ENCODE data around the gene PAWR.
"Not testable (repeated sequence)": the region's sequence is repeated elsewhere in the genome, so short reads cannot be mapped to it uniquely, and the experiment has no call there.

PAWR gene

GRCh38 chr12:79567175-79567563 lies 123.6 kb downstream of the PAWR start:
- TF ChIP-seq ZFX (IDR thresholded peaks at IDR 0.05; ENCODE audit: borderline replicate concordance): no peak
- TF ChIP-seq, protein P1, sequence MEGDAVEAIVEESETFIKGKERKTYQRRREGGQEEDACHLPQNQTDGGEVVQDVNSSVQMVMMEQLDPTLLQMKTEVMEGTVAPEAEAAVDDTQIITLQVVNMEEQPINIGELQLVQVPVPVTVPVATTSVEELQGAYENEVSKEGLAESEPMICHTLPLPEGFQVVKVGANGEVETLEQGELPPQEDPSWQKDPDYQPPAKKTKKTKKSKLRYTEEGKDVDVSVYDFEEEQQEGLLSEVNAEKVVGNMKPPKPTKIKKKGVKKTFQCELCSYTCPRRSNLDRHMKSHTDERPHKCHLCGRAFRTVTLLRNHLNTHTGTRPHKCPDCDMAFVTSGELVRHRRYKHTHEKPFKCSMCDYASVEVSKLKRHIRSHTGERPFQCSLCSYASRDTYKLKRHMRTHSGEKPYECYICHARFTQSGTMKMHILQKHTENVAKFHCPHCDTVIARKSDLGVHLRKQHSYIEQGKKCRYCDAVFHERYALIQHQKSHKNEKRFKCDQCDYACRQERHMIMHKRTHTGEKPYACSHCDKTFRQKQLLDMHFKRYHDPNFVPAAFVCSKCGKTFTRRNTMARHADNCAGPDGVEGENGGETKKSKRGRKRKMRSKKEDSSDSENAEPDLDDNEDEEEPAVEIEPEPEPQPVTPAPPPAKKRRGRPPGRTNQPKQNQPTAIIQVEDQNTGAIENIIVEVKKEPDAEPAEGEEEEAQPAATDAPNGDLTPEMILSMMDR (IDR thresholded peaks at IDR 0.05): no peak
- peak overlapping the region; percentile 80 for H3K27ac ChIP-seq

DNA sequence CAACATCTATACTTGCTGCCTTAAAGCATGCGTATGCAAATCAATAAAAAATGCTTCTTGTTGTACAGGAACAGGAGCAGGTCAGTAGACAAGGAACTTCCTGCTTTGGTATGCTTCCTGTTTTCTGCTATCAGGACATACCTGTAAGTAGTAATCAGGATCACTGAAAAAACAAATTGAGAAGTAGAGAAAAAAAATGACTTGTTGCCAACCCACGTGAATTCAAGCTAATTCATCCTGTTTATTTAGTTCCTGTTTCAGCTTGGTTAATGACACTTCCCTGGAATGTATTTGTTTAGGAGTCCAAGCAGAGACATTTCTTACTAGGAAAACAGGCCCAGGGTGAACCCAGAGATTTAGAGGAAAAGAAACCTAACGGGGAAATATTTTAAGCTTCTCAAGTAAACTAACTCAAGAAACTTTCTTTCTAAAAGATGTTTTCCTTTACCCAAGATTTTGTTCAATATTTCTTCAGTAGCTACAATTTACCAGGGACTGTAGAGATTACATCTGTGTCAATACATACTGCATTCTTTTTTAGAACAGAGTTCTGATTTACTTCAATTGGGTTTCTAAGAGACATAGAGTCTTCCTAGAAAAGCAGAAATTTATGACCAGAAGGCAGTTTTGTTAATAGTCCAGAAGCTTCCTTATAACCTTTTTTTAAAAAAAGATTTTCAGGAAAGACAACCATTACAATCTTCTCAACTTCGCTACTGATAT lies 124.2 kb downstream of the PAWR start:
- peak overlapping the region; percentile 80 for H3K27ac ChIP-seq

GRCh38 chr12:79564727-79565350 lies 125.9 kb downstream of the PAWR start:
- H3K27ac ChIP-seq: not testable (repeated sequence)

More for the DNA sequence above, 124.2 kb downstream of the PAWR start:
- TF ChIP-seq ZFX (IDR thresholded peaks at IDR 0.05; ENCODE audit: borderline replicate concordance): no peak
- TF ChIP-seq, protein P1 (IDR thresholded peaks at IDR 0.05): no peak

GRCh38 chr12:79563021-79563740 lies 127.6 kb downstream of the PAWR start:
- no peak overlapping the region for H3K27ac ChIP-seq
- no peak for TF ChIP-seq ZFX (IDR thresholded peaks at IDR 0.05; ENCODE audit: borderline replicate concordance)
- TF ChIP-seq, protein P1 (IDR thresholded peaks at IDR 0.05): no peak

- no peak overlapping the region for H3K27ac ChIP-seq
- no peak for TF ChIP-seq ZFX (IDR thresholded peaks at IDR 0.05; ENCODE audit: borderline replicate concordance)
- TF ChIP-seq, protein P1 (IDR thresholded peaks at IDR 0.05): no peak
These were observed 129.2 kb downstream of the PAWR start for GRCh38 chr12:79561401-79562132.

- no peak for TF ChIP-seq ZFX (IDR thresholded peaks at IDR 0.05; ENCODE audit: borderline replicate concordance)
- TF ChIP-seq, protein P1 (IDR thresholded peaks at IDR 0.05): no peak
- H3K27ac ChIP-seq: peak overlapping the region; percentile 50
These were observed 130.4 kb downstream of the PAWR start for GRCh38 chr12:79560225-79560889.

DNA sequence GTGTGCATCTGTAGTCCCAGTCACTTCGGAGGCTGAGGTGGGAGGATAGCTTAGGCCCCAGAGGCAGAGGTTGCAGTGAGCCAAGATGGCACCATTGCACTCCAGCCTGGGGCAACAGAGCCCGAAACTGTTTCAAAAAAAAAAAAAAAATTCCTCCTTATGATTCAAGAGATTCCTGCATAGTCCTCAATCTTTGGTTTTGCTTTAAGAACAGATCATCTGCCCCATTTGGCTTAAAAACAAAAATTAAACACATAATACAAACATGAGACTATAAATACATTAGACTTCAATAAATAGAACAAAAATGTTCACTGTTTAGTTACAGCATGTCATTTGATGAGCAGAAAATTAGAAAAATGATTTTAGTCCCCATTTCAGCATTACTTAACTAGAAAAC lies 131.2 kb downstream of the PAWR start:
- H3K27ac ChIP-seq: peak overlapping the region; percentile 50
- TF ChIP-seq, protein P1 (IDR thresholded peaks at IDR 0.05): no peak
- TF ChIP-seq ZFX (IDR thresholded peaks at IDR 0.05; ENCODE audit: borderline replicate concordance): no peak

Data from 22Rv1 (cell line).